Gastroesophageal sphincter (tissue), 4 donors: ENCODE measurements around the gene CTPS2. TPM values are rescaled to one million over a fixed set of nuclear protein-coding genes. Genes with fewer than 3 reads are reported as not detected.
A peak's percentile ranks its signal among the peaks of the same experiment; 100 is the strongest.
"Not testable (repeated sequence)": the region's sequence is repeated elsewhere in the genome, so short reads cannot be mapped to it uniquely, and the experiment has no call there.

Source experiments
- ATAC-seq: fragments of 150-250 bp; one replicate; pipeline ENCODE4 v1.9.1; 2016; ENCODE audit warnings: mild to moderate bottlenecking, moderate library complexity
- H3K27ac ChIP-seq, 4 donors: fragments of 200-600 bp; sonication (generic) in 3 of 4; 1 replicate in 3 of 4; 2 replicates in 1 of 4; pipeline ENCODE4 v1.5.1; 2016 to 2019
- H3K27me3 ChIP-seq: fragments of 200-600 bp; sonication (generic); one replicate; pipeline ENCODE4 v1.5.1; 2019
- H3K36me3 ChIP-seq, 2 donors: fragments of 200-600 bp; sonication (generic); one replicate each; pipeline ENCODE4 v1.5.1; 2019; ENCODE audit warnings: control low read depth in 1 of 2
- H3K4me1 ChIP-seq, 3 donors: fragments of 200-600 bp; sonication (generic); 1 replicate in 2 of 3; 2 replicates in 1 of 3; pipeline ENCODE4 v1.5.1; 2016 to 2019; ENCODE audit warnings: control low read depth in 2 of 3
- H3K4me3 ChIP-seq, 2 donors: fragments of 200-600 bp; sonication (generic); one replicate each; pipeline ENCODE4 v1.5.1; 2019; ENCODE audit warnings: mild to moderate bottlenecking in 1 of 2, moderate library complexity in 1 of 2
- H3K9me3 ChIP-seq, 3 donors: fragments of 200-600 bp; sonication (generic); one replicate each; pipeline ENCODE4 v1.5.1; 2017 to 2019; ENCODE audit warnings: control low read depth in 2 of 3
- CTCF ChIP-seq, 4 experiments: fragments of 200-600 bp in 2 of 4; fragments of 450-650 bp in 2 of 4; sonication (generic) in 1 of 4; IDR thresholded peaks; one replicate each; pipeline ENCODE4 v1.5.1; 2017 to 2019; ENCODE audit warnings: antibody characterized with exemption in 4 of 4, mild to moderate bottlenecking in 2 of 4, moderate library complexity in 2 of 4
- EP300 ChIP-seq: sonication (generic); formaldehyde crosslinking; IDR thresholded peaks from one replicate; pipeline ENCODE4 v1.6.1; 2017; ENCODE audit warnings: antibody characterized with exemption, mild to moderate bottlenecking
- POLR2A ChIP-seq, 2 donors: fragments of 450-650 bp; IDR thresholded peaks; one replicate each; pipeline ENCODE4 v1.6.1; 2017; ENCODE audit warnings: antibody characterized with exemption in 2 of 2, mild to moderate bottlenecking in 2 of 2, moderate library complexity in 1 of 2
- POLR2AphosphoS5 ChIP-seq: sonication (generic); formaldehyde crosslinking; IDR thresholded peaks from one replicate; pipeline ENCODE4 v1.6.1; 2017; ENCODE audit warnings: antibody characterized with exemption
- WGBS, 2 donors: methylation state at CpG; one replicate each; pipeline ENCODE4 v1.1.5; 2018; ENCODE audit warnings: low coverage in 1 of 2; 5-methylcytosine and 5-hydroxymethylcytosine counted together
- total RNA-seq, 4 donors: library from RNA; depleted of rRNA; stranded (reverse); fragments of >200 nt; gene quantifications; one replicate each; pipeline ENCODE4 v1.1.0, GENCODE V29; 2016

The CTPS2 gene
- total RNA-seq, 4 donors from 2014 or later = 12.1 to 20.5 (median 14.0) TPM

DNA sequence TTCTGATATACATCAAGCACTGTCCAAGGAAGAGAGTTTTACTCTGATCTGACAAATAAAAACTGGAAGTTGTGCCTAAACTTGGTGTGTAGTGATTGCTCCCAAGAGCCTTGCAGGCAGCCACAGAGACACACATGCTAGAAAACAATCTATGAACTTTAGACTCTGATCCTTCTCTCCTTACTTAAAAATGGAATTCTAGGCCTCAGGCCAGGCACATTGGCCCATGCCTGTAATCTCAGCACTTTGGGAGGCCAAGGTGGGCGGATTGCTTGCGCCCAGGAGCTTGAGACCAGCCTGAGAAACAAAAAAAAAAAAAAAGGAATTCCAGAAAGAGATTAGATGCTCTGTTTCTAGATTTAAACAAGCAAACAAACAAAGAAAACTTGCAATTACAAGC is 108.1 kb downstream of the CTPS2 start:
- peaks cover 0 to 10% of the 10 kb centered on the region in 2 donors for H3K36me3 ChIP-seq
- no peak for ATAC-seq
- 58% methylated on average over 2 of the region's 2 CpGs; no CpG with 5 or more reads in 1 of the 2 donors for WGBS, 2 donors
- TF ChIP-seq CTCF (IDR thresholded peaks at IDR 0.05) (no peak), EP300 (no peak), POLR2A (IDR thresholded peaks at IDR 0.05) (no peak), POLR2AphosphoS5 (no peak)
- no peaks in the 10 kb centered on the region for H3K9me3 ChIP-seq
- H3K4me1 ChIP-seq = no peaks in the 10 kb centered on the region
- H3K27ac ChIP-seq = no peak overlapping the region
- no peaks in the 10 kb centered on the region for H3K27me3 ChIP-seq
- H3K4me3 ChIP-seq = no peak overlapping the region

GRCh38 chrX:16603822-16604221 is 108.6 kb downstream of the CTPS2 start:
- Histone ChIP-seq H3K4me1 (no peaks in the 10 kb centered on the region), H3K9me3 (no peaks in the 10 kb centered on the region), H3K27me3 (no peaks in the 10 kb centered on the region), H3K4me3 (no peak overlapping the region), H3K36me3 (peaks cover 0 to 7% of the 10 kb centered on the region in 2 donors), H3K27ac (no peak overlapping the region)
- WGBS, 2 donors = 72 to 74% methylated on average over 4 of the region's 4 CpGs
- TF ChIP-seq POLR2AphosphoS5 = no peak
- TF ChIP-seq CTCF (IDR thresholded peaks at IDR 0.05) = no peak
- TF ChIP-seq EP300 = no peak
- TF ChIP-seq POLR2A (IDR thresholded peaks at IDR 0.05) = no peak
- no peak for ATAC-seq

DNA sequence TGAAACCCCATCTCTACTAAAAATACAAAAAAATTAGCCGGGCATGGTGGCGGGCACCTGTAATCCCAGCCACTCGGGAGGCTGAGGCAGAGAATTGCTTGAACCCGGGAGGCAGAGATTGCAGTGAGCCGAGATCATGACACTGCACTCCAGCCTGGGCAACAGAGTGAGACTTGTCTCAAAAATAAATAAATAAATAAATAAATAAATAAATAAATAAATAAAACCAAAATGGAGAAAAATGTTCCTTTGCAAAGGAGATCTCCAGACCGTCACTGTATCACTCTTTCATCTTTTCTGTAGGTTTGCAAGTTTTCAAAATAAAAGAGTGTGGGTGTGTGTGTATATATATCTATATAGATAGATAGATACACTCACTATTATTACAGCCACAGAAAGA is 109.2 kb downstream of the CTPS2 start:
- not testable (repeated sequence) for H3K4me1 ChIP-seq, H3K9me3 ChIP-seq, H3K4me3 ChIP-seq, H3K36me3 ChIP-seq, H3K27me3 ChIP-seq, ATAC-seq, H3K27ac ChIP-seq
- 78 to 94% methylated on average over 1 to 6 of the region's 6 CpGs for WGBS, 2 donors

GRCh38 chrX:16601885-16602284 is 110.6 kb downstream of the CTPS2 start:
- WGBS, 2 donors = 54 to 71% methylated on average over 2 to 4 of the region's 4 CpGs

GRCh38 chrX:16594490-16594889 is 118.0 kb downstream of the CTPS2 start:
- no peaks in the 10 kb centered on the region for H3K4me1 ChIP-seq
- no peaks in the 10 kb centered on the region for H3K27me3 ChIP-seq
- no peak for ATAC-seq
- H3K27ac ChIP-seq = no peak overlapping the region
- H3K4me3 ChIP-seq = no peak overlapping the region
- TF ChIP-seq POLR2AphosphoS5 = no peak
- 38 to 81% methylated on average over 2 to 3 of the region's 3 CpGs for WGBS, 2 donors
- H3K9me3 ChIP-seq = no peaks in the 10 kb centered on the region
- H3K36me3 ChIP-seq = peaks cover 0 to 2% of the 10 kb centered on the region in 2 donors

More at GRCh38 chrX:16601885-16602284, 110.6 kb downstream of the CTPS2 start:
- Histone ChIP-seq H3K4me1 (no peaks in the 10 kb centered on the region), H3K27ac (no peak overlapping the region), H3K4me3 (no peak overlapping the region), H3K36me3 (peaks cover 0 to 1% of the 10 kb centered on the region in 2 donors), H3K27me3 (no peaks in the 10 kb centered on the region), H3K9me3 (no peaks in the 10 kb centered on the region)
- ATAC-seq = no peak
- TF ChIP-seq POLR2AphosphoS5 = peak; percentile 30
- no peak for TF ChIP-seq POLR2A (IDR thresholded peaks at IDR 0.05)
- no peak for TF ChIP-seq CTCF (IDR thresholded peaks at IDR 0.05)
- TF ChIP-seq EP300 = no peak

DNA sequence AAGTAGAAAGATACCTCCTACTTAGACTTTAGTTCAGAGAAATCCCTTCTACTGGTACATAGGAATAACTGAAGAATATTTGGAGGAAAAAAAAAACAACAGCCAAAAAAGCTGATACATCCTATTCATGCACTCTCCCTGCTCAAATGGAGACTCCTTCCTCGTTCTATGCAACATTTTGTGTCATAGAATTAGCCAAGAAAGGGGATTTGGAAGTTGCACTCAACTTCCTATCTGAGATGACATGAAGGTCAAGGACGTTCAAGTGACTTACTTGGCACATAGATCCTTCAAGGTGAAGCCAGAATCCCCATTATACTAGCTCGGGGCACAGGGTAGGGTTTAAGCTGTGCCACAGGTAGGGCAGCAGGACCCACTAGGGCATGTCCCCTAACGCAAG is 118.7 kb downstream of the CTPS2 start:
- ATAC-seq = no peak
- H3K9me3 ChIP-seq = no peaks in the 10 kb centered on the region
- no peak overlapping the region for H3K4me3 ChIP-seq
- peaks cover 0 to 4% of the 10 kb centered on the region in 2 donors for H3K36me3 ChIP-seq
- WGBS, 2 donors = 43 to 90% methylated on average over 1 to 3 of the region's 4 CpGs
- no peak overlapping the region for H3K27ac ChIP-seq
- no peaks in the 10 kb centered on the region for H3K27me3 ChIP-seq
- no peaks in the 10 kb centered on the region for H3K4me1 ChIP-seq
- TF ChIP-seq POLR2A (IDR thresholded peaks at IDR 0.05) (no peak), POLR2AphosphoS5 (no peak), EP300 (no peak), CTCF (IDR thresholded peaks at IDR 0.05) (no peak)
